NB4 (cell line): Measurements from ENCODE around the gene NXN.
"Not testable (repeated sequence)": the region's sequence is repeated elsewhere in the genome, so short reads cannot be mapped to it uniquely, and the experiment has no call there.

Experiments
- DNase-seq: peaks from one replicate; pipeline ENCODE4 v3.0.0; 2010; ENCODE audit warnings: low read depth
- H3K4me3 ChIP-seq: one replicate; pipeline ENCODE4 v1.5.1; 2011; ENCODE audit warnings: mild to moderate bottlenecking, low read depth, low read length, moderate library complexity
- CTCF ChIP-seq: IDR thresholded peaks from one replicate; pipeline ENCODE4 v1.5.1; 2012; ENCODE audit warnings: low read depth, low read length
- MYC ChIP-seq: IDR thresholded peaks from 2 replicates; pipeline ENCODE4 v1.6.1; 2011; ENCODE audit warnings: low read depth, low read length
- POLR2A ChIP-seq: IDR thresholded peaks from 2 replicates; pipeline ENCODE4 v1.6.1; 2011; ENCODE audit warnings: mild to moderate bottlenecking; ENCODE audit not compliant: insufficient read length; ENCODE audit errors: extremely low read depth
- TF ChIP-seq, protein P1 (sequence below): IDR thresholded peaks from 2 replicates; pipeline ENCODE4 v1.6.1; 2011; ENCODE audit warnings: low read depth, low read length

Gene NXN

GRCh38 chr17:869567-870525 is 109.7 kb downstream of the NXN start:
- H3K4me3 ChIP-seq, result no peak overlapping the region
- TF ChIP-seq CTCF (no peak), MYC (no peak), POLR2A (no peak)
- DNase-seq, result peak; percentile 49

GRCh38 chr17:869086-869485 is 110.5 kb downstream of the NXN start:
- no peak for TF ChIP-seq MYC
- TF ChIP-seq, protein P1, sequence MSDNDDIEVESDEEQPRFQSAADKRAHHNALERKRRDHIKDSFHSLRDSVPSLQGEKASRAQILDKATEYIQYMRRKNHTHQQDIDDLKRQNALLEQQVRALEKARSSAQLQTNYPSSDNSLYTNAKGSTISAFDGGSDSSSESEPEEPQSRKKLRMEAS, result no peak
- no peak for DNase-seq
- H3K4me3 ChIP-seq, result no peak overlapping the region

- DNase-seq, result no peak
- no peak for TF ChIP-seq MYC
- no peak for TF ChIP-seq POLR2A
- no peak for TF ChIP-seq CTCF
- TF ChIP-seq, protein P1, result no peak
Measured at GRCh38 chr17:867896-868489, 111.6 kb downstream of the NXN start.

GRCh38 chr17:867238-867637 is 112.3 kb downstream of the NXN start:
- not testable (repeated sequence) for H3K4me3 ChIP-seq, DNase-seq

More at GRCh38 chr17:867896-868489, 111.6 kb downstream of the NXN start:
- no peak overlapping the region for H3K4me3 ChIP-seq

- no peak overlapping the region for H3K4me3 ChIP-seq
- TF ChIP-seq POLR2A, result no peak
- TF ChIP-seq, protein P1, result no peak
- TF ChIP-seq CTCF, result no peak
- no peak for TF ChIP-seq MYC
- no peak for DNase-seq
Measured at GRCh38 chr17:866568-867103, 112.9 kb downstream of the NXN start.

GRCh38 chr17:864315-864714 is 115.3 kb downstream of the NXN start:
- DNase-seq, result no peak
- no peak overlapping the region for H3K4me3 ChIP-seq
- TF ChIP-seq, protein P1, result no peak
- no peak for TF ChIP-seq MYC
- TF ChIP-seq POLR2A, result no peak
- TF ChIP-seq CTCF, result no peak
